SHP77 treated with DMSO at 0.1 percent for 48 hours (cell line): Measurements from ENCODE around the gene KRTAP5-7.
"Not testable (repeated sequence)": the region's sequence is repeated elsewhere in the genome, so short reads cannot be mapped to it uniquely, and the experiment has no call there.

Experiments
- DNase-seq: peaks from one replicate; lab custom pipeline; 2025; lab: John Stamatoyannopoulos, UW

The KRTAP5-7 gene

GRCh38 chr11:71526796-71527575 lies at the start of gene KRTAP5-7:
Gene KRTAP5-7, plus strand, starts transcription at chr11:71527267. Its CDS starts 34 bp downstream, at chr11:71527301.
- not testable (repeated sequence) for DNase-seq

- no peak for DNase-seq
Observed at GRCh38 chr11:71477641-71478527, 49.2 kb upstream of the KRTAP5-7 start.

- no peak for DNase-seq
Observed at GRCh38 chr11:71478528-71478840, 48.6 kb upstream of the KRTAP5-7 start.

GRCh38 chr11:71481101-71481960 lies 45.7 kb upstream of the KRTAP5-7 start:
- no peak for DNase-seq

GRCh38 chr11:71482216-71482615 lies 44.9 kb upstream of the KRTAP5-7 start:
- DNase-seq: no peak

- DNase-seq: no peak
Observed at GRCh38 chr11:71482746-71483364, 44.2 kb upstream of the KRTAP5-7 start.

- no peak for DNase-seq
Observed at GRCh38 chr11:71483692-71484091, 43.4 kb upstream of the KRTAP5-7 start.

GRCh38 chr11:71484248-71485062 lies 42.6 kb upstream of the KRTAP5-7 start:
- no peak for DNase-seq

- no peak for DNase-seq
Observed at GRCh38 chr11:71485063-71485399, 42.0 kb upstream of the KRTAP5-7 start.

GRCh38 chr11:71485466-71485865 lies 41.6 kb upstream of the KRTAP5-7 start:
- no peak for DNase-seq

- no peak for DNase-seq
Observed at GRCh38 chr11:71486320-71486719, 40.7 kb upstream of the KRTAP5-7 start.

- no peak for DNase-seq
Observed at GRCh38 chr11:71488681-71489270, 38.3 kb upstream of the KRTAP5-7 start.

- no peak for DNase-seq
Observed at GRCh38 chr11:71489311-71490043, 37.6 kb upstream of the KRTAP5-7 start.

GRCh38 chr11:71490044-71490730 lies 36.9 kb upstream of the KRTAP5-7 start:
- no peak for DNase-seq

GRCh38 chr11:71490731-71491390 lies 36.2 kb upstream of the KRTAP5-7 start:
- no peak for DNase-seq

GRCh38 chr11:71491531-71491930 lies 35.5 kb upstream of the KRTAP5-7 start:
- DNase-seq: no peak

- no peak for DNase-seq
Observed at GRCh38 chr11:71491940-71492339, 35.1 kb upstream of the KRTAP5-7 start.

- no peak for DNase-seq
Observed at GRCh38 chr11:71495286-71496230, 31.5 kb upstream of the KRTAP5-7 start.
